Skeletal muscle satellite cell (primary cell): ENCODE measurements around the gene ETF1.
"Not testable (repeated sequence)": the region's sequence is repeated elsewhere in the genome, so short reads cannot be mapped to it uniquely, and the experiment has no call there.

ENCODE experiments used
- H3K27me3 ChIP-seq: 2 replicates; pipeline ENCODE4 v1.7.0; 2013; ENCODE audit warnings: low read length; ENCODE audit not compliant: control insufficient read depth, insufficient read depth
- H3K36me3 ChIP-seq: 2 replicates; pipeline ENCODE4 v1.7.0; 2013; ENCODE audit warnings: mild to moderate bottlenecking, control low read depth, low read length; ENCODE audit not compliant: insufficient read depth
- H3K4me1 ChIP-seq: 2 replicates; pipeline ENCODE4 v1.7.0; 2013; ENCODE audit warnings: low read length; ENCODE audit not compliant: control insufficient read depth, insufficient read depth
- H3K4me2 ChIP-seq: 2 replicates; pipeline ENCODE4 v1.7.0; 2013; ENCODE audit warnings: mild to moderate bottlenecking, low read length
- H3K4me3 ChIP-seq: 2 replicates; pipeline ENCODE4 v1.7.0; 2013; ENCODE audit warnings: low read length
- H3K9ac ChIP-seq: 2 replicates; pipeline ENCODE4 v1.7.0; 2013; ENCODE audit warnings: mild to moderate bottlenecking, low read depth, low read length, moderate library complexity
- H3K9me3 ChIP-seq: replicated peaks from 2 replicates; pipeline ENCODE4 v1.7.0; 2013; ENCODE audit warnings: mild to moderate bottlenecking, control low read depth, low read length

ETF1 gene

DNA sequence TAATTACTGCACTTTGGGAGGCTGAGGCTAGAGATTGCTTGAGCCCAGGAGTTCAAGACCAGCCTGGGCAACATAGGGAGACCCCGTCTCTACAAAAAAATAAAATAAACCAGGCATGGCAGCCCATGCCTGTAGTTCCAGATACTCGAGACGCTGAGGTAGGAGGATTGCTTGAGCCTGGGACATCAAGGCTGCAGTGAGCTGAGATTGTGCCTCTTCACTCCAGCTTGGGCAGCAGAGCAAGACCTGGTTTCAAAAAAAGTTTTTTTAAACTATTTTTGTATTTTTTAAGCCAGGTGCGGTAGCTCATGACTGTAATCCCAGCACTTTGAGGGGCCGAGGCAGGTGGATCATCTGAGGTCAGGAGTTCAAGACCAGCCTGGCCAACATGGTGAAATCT lies 69.9 kb downstream of the ETF1 start:
- H3K9me3 ChIP-seq, H3K4me2 ChIP-seq: not testable (repeated sequence)
- peaks cover 10% of the 10 kb centered on the region for H3K36me3 ChIP-seq

DNA sequence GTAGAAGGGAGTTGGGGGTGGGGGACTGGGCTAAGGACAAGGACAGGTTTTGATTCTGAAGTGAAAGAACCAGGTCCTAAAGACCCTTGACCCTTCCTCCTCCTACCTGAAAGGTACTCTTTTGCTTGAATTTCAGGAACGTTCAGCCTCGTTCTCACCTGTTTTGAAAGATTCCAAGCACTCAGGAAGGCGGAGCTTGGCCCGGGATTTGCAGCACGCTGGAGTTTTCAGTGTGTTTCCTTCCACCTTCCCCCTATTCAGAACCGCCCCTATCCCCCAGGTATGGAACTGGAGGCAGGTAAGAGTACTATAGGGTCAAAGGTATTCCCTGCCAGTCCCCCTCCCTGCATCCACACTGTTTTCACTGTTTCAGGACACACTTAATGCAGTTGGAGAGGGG lies 70.7 kb downstream of the ETF1 start:
- Histone ChIP-seq H3K9me3 (no peaks in the 10 kb centered on the region), H3K36me3 (peaks cover 18% of the 10 kb centered on the region), H3K4me2 (no peak overlapping the region), H3K4me1 (peaks cover 15% of the 10 kb centered on the region), H3K4me3 (no peak overlapping the region), H3K9ac (no peak overlapping the region), H3K27me3 (no peaks in the 10 kb centered on the region)

More for the DNA sequence above, 69.9 kb downstream of the ETF1 start:
- not testable (repeated sequence) for H3K4me3 ChIP-seq, H3K4me1 ChIP-seq, H3K9ac ChIP-seq, H3K27me3 ChIP-seq

DNA sequence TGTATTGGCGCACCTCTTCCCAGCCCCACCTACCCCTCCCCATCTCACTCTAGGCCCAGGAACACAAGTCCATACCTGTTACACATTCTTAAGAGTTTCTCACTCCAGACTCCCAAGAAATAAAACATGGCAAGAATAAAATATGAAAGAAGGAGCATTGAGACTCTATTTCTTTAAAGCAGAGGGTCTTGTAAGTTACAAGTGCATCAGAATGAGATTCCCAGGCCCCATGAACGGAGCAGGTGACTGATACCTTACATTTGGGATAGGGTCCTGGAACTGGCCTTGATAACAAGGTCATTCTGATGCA lies 72.0 kb downstream of the ETF1 start:
- Histone ChIP-seq H3K9me3 (no peaks in the 10 kb centered on the region), H3K4me3 (no peak overlapping the region)

GRCh38 chr5:138470322-138471051 lies 72.5 kb downstream of the ETF1 start:
- Histone ChIP-seq H3K4me3 (no peak overlapping the region), H3K9ac (no peak overlapping the region), H3K9me3 (no peaks in the 10 kb centered on the region), H3K27me3 (no peaks in the 10 kb centered on the region), H3K4me1 (peaks cover 22% of the 10 kb centered on the region), H3K36me3 (peaks cover 36% of the 10 kb centered on the region), H3K4me2 (no peak overlapping the region)

More for the DNA sequence above, 72.0 kb downstream of the ETF1 start:
- peaks cover 22% of the 10 kb centered on the region for H3K4me1 ChIP-seq
- no peaks in the 10 kb centered on the region for H3K27me3 ChIP-seq
- no peak overlapping the region for H3K4me2 ChIP-seq
- H3K9ac ChIP-seq, result no peak overlapping the region
- H3K36me3 ChIP-seq, result peaks cover 32% of the 10 kb centered on the region

DNA sequence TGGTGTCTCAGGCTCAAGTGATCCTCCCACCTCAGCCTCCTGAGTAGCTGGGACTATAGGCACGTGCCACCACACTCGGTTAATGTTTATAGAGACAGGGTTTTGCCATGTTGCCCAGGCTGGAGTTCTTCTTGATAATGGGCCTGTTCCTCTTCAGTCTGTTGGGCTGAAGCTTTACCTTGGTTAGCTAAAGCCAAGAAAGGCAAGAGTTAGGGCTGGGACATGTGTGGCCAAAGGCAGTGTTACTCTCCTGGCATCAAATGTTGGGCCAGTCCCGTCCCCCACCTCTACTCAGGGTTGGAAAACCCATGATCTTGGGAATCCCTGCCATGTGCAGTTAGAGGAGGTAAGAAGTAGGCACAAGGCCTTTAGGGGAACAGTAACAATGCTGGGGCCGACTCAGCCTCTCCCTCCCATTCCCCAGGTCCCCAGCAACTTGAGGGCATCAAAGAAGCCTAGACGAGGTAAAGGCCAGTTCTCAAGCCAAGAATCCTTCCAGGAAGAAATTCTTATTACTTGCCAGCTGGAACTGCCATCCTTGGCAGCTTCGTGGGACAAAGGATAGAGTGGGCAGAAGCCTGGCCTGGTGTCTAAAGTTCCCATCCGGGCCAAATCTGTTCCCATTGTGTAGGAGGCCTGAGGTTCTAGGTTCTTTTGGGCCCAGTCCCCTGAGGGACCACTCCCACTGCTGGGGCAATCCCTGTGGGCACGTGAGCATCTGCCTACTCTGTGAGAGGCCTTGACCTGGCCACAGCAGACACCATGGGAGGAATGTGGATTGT lies 73.3 kb downstream of the ETF1 start:
- no peaks in the 10 kb centered on the region for H3K27me3 ChIP-seq
- H3K4me1 ChIP-seq, result peaks cover 22% of the 10 kb centered on the region
- no peak overlapping the region for H3K9ac ChIP-seq
- no peaks in the 10 kb centered on the region for H3K9me3 ChIP-seq
- peak overlapping the region; percentile 99 for H3K4me2 ChIP-seq
- peaks cover 36% of the 10 kb centered on the region for H3K36me3 ChIP-seq
- no peak overlapping the region for H3K4me3 ChIP-seq

DNA sequence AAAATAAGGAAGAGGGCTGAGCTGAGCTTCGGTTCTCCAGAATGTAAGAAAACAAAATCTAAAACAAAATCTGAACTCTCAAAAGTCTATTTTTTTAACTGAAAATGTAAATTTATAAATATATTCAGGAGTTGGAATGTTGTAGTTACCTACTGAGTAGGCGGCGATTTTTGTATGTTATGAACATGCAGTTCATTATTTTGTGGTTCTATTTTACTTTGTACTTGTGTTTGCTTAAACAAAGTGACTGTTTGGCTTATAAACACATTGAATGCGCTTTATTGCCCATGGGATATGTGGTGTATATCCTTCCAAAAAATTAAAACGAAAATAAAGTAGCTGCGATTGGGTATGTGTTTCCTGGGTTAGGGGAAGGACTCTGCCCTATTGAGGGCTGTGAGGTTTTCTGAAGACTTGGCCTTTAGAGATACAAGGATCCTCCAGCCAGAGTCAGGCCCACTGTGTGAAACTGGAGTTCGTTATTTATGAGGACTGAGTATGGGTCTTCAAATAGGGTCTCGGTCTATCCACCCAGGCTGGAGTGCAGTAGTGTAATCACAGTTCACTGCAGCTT lies 74.0 kb downstream of the ETF1 start:
- H3K27me3 ChIP-seq, result no peaks in the 10 kb centered on the region
- peak overlapping the region; percentile 99 for H3K4me2 ChIP-seq
- peak overlapping the region; percentile 86 for H3K4me3 ChIP-seq
- H3K9ac ChIP-seq, result peak overlapping the region; percentile 86
- no peaks in the 10 kb centered on the region for H3K9me3 ChIP-seq
- H3K36me3 ChIP-seq, result peaks cover 36% of the 10 kb centered on the region
- H3K4me1 ChIP-seq, result peaks cover 22% of the 10 kb centered on the region

DNA sequence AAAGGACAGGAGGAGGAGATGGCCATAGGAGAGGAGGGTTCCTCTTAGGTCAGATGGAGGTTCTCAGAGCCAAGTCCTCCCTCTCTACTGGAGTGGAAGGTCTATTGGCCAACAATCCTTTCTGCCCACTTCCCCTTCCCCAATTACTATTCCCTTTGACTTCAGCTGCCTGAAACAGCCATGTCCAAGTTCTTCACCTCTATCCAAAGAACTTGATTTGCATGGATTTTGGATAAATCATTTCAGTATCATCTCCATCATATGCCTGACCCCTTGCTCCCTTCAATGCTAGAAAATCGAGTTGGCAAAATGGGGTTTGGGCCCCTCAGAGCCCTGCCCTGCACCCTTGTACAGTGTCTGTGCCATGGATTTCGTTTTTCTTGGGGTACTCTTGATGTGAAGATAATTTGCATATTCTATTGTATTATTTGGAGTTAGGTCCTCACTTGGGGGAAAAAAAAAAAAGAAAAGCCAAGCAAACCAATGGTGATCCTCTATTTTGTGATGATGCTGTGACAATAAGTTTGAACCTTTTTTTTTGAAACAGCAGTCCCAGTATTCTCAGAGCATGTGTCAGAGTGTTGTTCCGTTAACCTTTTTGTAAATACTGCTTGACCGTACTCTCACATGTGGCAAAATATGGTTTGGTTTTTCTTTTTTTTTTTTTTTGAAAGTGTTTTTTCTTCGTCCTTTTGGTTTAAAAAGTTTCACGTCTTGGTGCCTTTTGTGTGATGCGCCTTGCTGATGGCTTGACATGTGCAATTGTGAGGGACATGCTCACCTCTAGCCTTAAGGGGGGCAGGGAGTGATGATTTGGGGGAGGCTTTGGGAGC lies 74.7 kb downstream of the ETF1 start:
- H3K36me3 ChIP-seq, result peaks cover 36% of the 10 kb centered on the region
- no peaks in the 10 kb centered on the region for H3K27me3 ChIP-seq
- H3K9me3 ChIP-seq, result no peaks in the 10 kb centered on the region
- H3K4me2 ChIP-seq, result peak overlapping the region; percentile 99
- peak overlapping the region; percentile 86 for H3K9ac ChIP-seq
- H3K4me1 ChIP-seq, result peaks cover 22% of the 10 kb centered on the region
- peak overlapping the region; percentile 86 for H3K4me3 ChIP-seq

GRCh38 chr5:138467711-138468132 lies 75.3 kb downstream of the ETF1 start:
- peak overlapping the region; percentile 86 for H3K9ac ChIP-seq
- no peaks in the 10 kb centered on the region for H3K9me3 ChIP-seq
- H3K4me1 ChIP-seq, result peaks cover 22% of the 10 kb centered on the region
- H3K4me2 ChIP-seq, result peak overlapping the region; percentile 99
- peak overlapping the region; percentile 86 for H3K4me3 ChIP-seq
- no peaks in the 10 kb centered on the region for H3K27me3 ChIP-seq
- H3K36me3 ChIP-seq, result peaks cover 36% of the 10 kb centered on the region

- H3K27me3 ChIP-seq, result no peaks in the 10 kb centered on the region
- no peaks in the 10 kb centered on the region for H3K9me3 ChIP-seq
- H3K4me1 ChIP-seq, result peaks cover 22% of the 10 kb centered on the region
- peak overlapping the region; percentile 86 for H3K4me3 ChIP-seq
- peak overlapping the region; percentile 99 for H3K4me2 ChIP-seq
- H3K9ac ChIP-seq, result peak overlapping the region; percentile 86
- peaks cover 36% of the 10 kb centered on the region for H3K36me3 ChIP-seq
Observed at GRCh38 chr5:138466900-138467710, 75.9 kb downstream of the ETF1 start.

GRCh38 chr5:138466125-138466899 lies 76.7 kb downstream of the ETF1 start:
- Histone ChIP-seq H3K4me2 (peak overlapping the region; percentile 99), H3K9me3 (no peaks in the 10 kb centered on the region), H3K4me1 (peaks cover 22% of the 10 kb centered on the region), H3K27me3 (no peaks in the 10 kb centered on the region), H3K9ac (peak overlapping the region; percentile 86), H3K36me3 (peaks cover 36% of the 10 kb centered on the region), H3K4me3 (peak overlapping the region; percentile 86)
